ENCODE data around the gene E2F3. TPM values are rescaled to one million over a fixed set of nuclear protein-coding genes. Genes with fewer than 3 reads are reported as not detected.

Gene E2F3
- total RNA-seq, 1 donor from 2014 or later: 20.4 TPM

GRCh38 chr6:20448828-20449227, 47.1 kb downstream of the E2F3 start:
- Mint-ChIP-seq H3K9me3 (ENCODE audit: unreplicated experiment) (no peaks in the 10 kb centered on the region), H3K27me3 (ENCODE audit: unreplicated experiment) (no peaks in the 10 kb centered on the region), H3K27ac (ENCODE audit: unreplicated experiment) (no peak overlapping the region), H3K4me3 (ENCODE audit: unreplicated experiment) (no peak overlapping the region), H3K36me3 (ENCODE audit: low read depth, unreplicated experiment) (peaks cover 4% of the 10 kb centered on the region), H3K4me1 (ENCODE audit: unreplicated experiment) (peaks cover 10% of the 10 kb centered on the region)
- TF ChIP-seq CTCF (IDR thresholded peaks at IDR 0.05; ENCODE audit: unreplicated experiment): no peak
- DNase-seq (ENCODE audit: low spot score): no peak

- H3K4me1 Mint-ChIP-seq (ENCODE audit: unreplicated experiment): peaks cover 8% of the 10 kb centered on the region
- H3K27me3 Mint-ChIP-seq (ENCODE audit: unreplicated experiment): no peaks in the 10 kb centered on the region
- H3K27ac Mint-ChIP-seq (ENCODE audit: unreplicated experiment): no peak overlapping the region
- no peak for TF ChIP-seq CTCF (IDR thresholded peaks at IDR 0.05; ENCODE audit: unreplicated experiment)
- H3K9me3 Mint-ChIP-seq (ENCODE audit: unreplicated experiment): no peaks in the 10 kb centered on the region
- DNase-seq (ENCODE audit: low spot score): no peak
- H3K4me3 Mint-ChIP-seq (ENCODE audit: unreplicated experiment): no peak overlapping the region
- no peaks in the 10 kb centered on the region for H3K36me3 Mint-ChIP-seq (ENCODE audit: low read depth, unreplicated experiment)
Observed at GRCh38 chr6:20454204-20454824, 52.6 kb downstream of the E2F3 start.

GRCh38 chr6:20455251-20455940, 53.7 kb downstream of the E2F3 start:
- DNase-seq (ENCODE audit: low spot score): no peak
- Mint-ChIP-seq H3K4me1 (ENCODE audit: unreplicated experiment) (peaks cover 8% of the 10 kb centered on the region), H3K4me3 (ENCODE audit: unreplicated experiment) (no peak overlapping the region), H3K9me3 (ENCODE audit: unreplicated experiment) (no peaks in the 10 kb centered on the region), H3K36me3 (ENCODE audit: low read depth, unreplicated experiment) (no peaks in the 10 kb centered on the region), H3K27me3 (ENCODE audit: unreplicated experiment) (no peaks in the 10 kb centered on the region), H3K27ac (ENCODE audit: unreplicated experiment) (no peak overlapping the region)
- no peak for TF ChIP-seq CTCF (IDR thresholded peaks at IDR 0.05; ENCODE audit: unreplicated experiment)

GRCh38 chr6:20458027-20458894, 56.6 kb downstream of the E2F3 start:
- H3K4me1 Mint-ChIP-seq (ENCODE audit: unreplicated experiment): peaks cover 8% of the 10 kb centered on the region
- no peak for TF ChIP-seq CTCF (IDR thresholded peaks at IDR 0.05; ENCODE audit: unreplicated experiment)
- H3K4me3 Mint-ChIP-seq (ENCODE audit: unreplicated experiment): no peak overlapping the region
- no peaks in the 10 kb centered on the region for H3K9me3 Mint-ChIP-seq (ENCODE audit: unreplicated experiment)
- H3K27ac Mint-ChIP-seq (ENCODE audit: unreplicated experiment): no peak overlapping the region
- no peaks in the 10 kb centered on the region for H3K27me3 Mint-ChIP-seq (ENCODE audit: unreplicated experiment)
- DNase-seq (ENCODE audit: low spot score): no peak
- no peaks in the 10 kb centered on the region for H3K36me3 Mint-ChIP-seq (ENCODE audit: low read depth, unreplicated experiment)

Measured in endothelial cell (in vitro differentiated cells).